ENCODE results near the gene RHOJ.
"Not testable (repeated sequence)": the region's sequence is repeated elsewhere in the genome, so short reads cannot be mapped to it uniquely, and the experiment has no call there.

The RHOJ gene

DNA sequence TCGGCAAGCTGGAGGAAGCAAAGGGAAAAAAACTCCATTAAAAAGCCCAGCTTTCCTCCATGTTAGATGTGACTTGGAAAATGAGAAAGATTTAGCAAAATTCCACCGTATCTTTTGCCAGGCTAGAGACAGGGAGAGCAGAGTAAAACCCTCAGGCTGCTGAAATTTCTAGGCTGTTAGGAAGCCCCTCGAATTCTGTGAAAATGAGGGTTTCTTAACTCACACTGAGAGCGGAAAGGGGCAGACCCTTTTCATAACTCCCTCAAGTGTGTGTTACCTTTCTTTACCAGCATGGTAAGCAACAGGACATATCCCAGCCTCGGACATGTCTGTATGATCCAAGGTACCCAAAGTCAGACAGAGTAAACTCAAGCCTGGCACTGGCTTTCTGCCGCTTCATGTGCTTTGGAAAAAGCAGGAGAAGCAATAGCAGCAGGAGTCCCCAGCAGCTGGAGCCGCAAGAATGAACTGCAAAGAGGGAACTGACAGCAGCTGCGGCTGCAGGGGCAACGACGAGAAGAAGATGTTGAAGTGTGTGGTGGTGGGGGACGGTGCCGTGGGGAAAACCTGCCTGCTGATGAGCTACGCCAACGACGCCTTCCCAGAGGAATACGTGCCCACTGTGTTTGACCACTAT is at the start of gene RHOJ:
TSS of gene RHOJ (plus strand) at position 37 of the 637 bp plus-strand sequence. CDS start at position 464, 427 bp downstream.
- DNase-seq (ENCODE audit: low read depth, low spot score), result peak; percentile 24

DNA sequence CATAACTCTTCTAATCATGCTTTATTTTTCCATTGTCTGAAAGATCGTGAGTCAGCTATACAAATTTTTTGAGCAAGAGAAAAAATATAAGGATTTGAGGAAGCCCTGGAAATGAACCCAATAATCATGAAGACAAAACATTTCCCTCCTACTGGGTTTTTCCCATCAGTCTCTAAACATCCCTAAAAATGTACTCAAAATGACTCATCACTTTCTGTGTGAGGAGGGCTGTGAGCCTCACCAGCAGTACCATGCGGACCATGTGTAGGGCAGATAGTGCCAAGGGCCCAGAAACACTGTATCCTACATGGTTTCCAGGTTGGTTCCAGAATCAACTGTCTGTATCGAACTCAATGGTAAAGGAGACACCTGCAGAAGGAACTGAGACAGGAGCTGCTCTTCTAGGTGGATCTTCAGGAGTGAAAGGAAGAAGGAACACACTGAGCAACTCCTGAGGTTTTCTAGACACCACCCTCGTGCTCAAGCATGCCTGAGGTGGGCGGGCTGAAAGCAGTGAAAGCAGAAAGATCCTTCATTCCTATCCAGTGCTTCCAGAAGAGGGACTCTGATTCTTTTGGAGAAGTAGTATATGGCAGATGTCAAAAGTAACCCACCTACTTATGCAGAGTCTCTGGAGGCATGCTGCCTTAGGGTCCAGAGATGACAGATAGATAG is 48.6 kb upstream of the RHOJ start:
- DNase-seq (ENCODE audit: low read depth, low spot score), result peak; percentile 5

DNA sequence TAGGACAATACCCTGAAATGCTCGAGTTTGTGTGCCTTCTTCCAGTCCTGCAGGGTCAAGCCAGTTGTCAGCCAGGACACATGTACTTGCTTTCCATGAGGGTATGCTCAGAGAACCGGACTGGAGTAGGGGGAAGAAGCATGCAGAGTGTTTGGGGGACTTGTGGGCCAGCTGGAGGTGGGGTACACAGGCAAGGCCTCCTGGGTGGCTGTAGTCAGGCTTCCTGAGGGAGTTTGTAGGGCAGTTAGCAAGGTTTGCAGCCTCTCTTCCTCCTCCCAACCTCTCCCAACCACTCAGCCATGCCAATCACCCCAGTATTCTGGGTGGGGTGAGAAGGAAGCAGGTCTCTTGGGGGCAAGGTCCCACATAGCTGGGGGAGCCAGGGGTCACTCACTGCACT is 47.0 kb upstream of the RHOJ start:
- no peak for DNase-seq (ENCODE audit: low read depth, low spot score)

DNA sequence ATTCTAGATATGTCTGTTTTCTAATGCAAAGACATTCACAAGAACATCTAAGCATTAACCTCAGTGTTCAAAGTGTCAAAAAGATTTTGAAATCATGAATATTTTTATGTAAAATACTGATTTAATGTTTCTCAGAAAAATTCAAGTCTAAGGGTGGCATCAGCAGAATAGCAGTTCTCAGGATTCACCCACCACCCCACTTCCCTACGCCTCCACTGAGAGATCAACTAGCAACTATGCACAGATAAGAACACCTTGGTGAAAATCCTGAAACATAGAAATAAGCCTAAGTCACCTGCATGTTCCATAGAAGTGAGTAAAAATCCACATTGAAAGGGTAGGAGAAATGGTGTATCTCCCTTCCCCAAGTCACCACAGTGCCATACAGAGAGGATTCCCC is 40.9 kb upstream of the RHOJ start:
- no peak for DNase-seq (ENCODE audit: low read depth, low spot score)

DNA sequence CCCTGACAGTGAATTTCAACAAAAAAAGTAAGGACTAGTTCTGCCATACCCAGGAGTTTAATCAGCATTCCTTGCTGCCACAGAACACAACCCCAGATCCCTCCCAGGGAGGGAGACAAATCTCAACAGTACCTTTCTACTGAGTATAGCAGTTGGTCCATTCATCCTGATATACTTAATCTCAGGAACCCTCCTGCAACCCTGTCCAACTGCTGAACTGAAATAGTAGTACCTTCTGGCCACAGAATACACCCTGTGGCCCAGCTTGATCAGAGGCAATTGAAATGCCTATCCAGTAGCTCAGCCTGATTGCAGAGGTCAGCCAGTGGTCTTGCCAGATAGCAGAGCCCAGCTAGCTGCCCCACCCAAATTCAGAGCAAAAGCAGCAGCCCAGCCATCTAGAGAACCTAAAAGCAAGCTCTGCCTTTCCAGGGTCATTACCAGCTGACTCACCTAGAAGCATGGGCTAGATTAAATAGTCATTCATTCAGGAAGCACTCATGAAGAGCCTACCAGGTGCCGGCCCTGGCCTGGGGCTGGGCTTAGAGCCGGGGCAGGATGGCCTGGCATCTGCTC is 40.0 kb upstream of the RHOJ start:
- DNase-seq (ENCODE audit: low read depth, low spot score), result no peak

DNA sequence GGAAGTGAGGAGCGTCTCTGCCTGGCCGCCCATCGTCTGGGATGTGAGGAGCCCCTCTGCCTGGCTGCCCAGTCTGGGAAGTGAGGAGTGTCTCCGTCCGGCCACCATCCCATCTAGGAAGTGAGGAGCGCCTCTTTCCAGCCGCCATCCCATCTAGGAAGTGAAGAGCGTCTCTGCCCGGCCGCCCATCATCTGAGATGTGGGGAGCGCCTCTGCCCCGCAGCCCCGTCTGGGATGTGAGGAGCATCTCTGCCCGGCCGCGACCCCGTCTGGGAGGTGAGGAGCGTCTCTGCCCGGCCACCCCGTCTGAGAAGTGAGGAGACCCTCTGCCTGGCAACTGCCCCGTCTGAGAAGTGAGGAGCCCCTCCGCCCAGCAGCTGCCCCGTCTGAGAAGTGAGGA is 39.0 kb upstream of the RHOJ start:
- DNase-seq (ENCODE audit: low read depth, low spot score), result not testable (repeated sequence)

DNA sequence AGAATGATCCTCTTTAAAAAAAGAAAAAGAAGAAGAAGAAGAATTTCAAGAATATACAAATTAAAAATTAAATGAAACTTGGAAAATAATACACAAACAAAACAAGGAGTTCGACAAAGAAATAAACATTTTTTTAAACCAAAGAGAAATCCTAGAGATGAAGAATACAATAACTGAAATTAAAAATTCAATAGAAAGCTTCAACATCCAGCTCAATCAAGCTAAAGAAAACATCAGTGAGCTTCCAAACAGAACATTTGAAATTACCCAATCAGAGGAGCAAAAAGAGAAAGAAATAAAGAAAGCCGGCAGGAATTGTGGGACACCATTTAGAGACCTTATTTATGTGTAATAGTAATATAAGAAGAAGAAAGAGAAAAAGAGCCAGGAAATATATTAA is 37.2 kb upstream of the RHOJ start:
- DNase-seq (ENCODE audit: low read depth, low spot score), result no peak

DNA sequence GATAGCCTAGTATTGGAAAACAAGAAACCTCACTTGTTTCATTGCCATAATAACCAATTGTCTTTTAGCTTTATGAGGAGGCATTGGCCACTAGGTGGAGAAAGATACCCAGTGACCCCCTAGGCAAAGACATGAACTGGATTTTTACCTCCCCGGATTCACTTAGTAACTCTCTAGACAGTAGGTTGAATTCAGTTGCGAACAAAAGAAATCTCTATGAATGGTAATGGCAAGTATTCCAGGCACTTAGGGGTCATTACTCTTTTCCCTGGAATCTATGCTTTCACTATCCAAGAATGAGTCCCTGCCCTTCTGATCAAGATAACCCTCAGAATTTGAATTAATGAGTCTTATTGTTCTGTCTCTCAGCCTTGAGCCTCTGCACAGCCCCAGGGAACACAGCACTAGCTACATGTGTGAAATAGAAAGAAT is 29.5 kb upstream of the RHOJ start:
- DNase-seq (ENCODE audit: low read depth, low spot score), result peak; percentile 12

DNA sequence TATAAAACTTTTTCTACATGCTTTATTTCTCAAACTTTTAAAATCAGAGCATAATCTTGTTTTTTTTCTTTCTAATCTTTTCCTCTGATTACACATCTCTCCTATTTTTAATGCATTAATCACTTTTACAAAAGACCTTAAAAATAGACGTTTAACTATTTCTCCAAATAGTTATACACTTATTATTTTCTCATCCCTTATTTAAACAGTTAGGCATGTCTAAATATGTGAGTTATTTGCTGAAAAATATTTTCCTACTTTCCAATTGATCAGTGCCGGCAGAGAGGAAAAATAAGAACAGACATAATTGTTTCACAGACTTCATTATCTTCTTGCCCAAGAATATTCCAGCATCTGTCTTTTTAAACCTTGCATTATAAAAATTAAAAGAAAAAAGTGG is 28.7 kb upstream of the RHOJ start:
- no peak for DNase-seq (ENCODE audit: low read depth, low spot score)

DNA sequence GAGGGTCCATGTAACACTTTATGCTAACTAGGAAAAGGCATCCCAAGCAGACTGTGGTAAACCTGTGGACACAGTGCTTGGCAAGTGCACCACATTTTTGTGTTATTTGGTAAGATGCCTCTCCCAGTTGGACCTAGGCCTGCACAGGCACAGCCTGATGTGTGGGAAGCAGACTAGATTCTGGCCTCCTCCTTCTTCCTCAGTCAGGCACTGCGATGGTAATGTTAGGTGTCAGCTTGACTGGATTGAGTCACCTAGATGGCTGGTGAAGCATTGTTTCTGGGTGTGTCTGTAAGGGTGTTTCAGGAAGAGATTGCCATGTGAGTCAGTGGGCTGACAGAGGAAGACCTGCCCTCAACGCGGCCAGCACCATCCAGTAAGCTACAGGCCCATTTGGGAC is 25.3 kb upstream of the RHOJ start:
- DNase-seq (ENCODE audit: low read depth, low spot score), result no peak

DNA sequence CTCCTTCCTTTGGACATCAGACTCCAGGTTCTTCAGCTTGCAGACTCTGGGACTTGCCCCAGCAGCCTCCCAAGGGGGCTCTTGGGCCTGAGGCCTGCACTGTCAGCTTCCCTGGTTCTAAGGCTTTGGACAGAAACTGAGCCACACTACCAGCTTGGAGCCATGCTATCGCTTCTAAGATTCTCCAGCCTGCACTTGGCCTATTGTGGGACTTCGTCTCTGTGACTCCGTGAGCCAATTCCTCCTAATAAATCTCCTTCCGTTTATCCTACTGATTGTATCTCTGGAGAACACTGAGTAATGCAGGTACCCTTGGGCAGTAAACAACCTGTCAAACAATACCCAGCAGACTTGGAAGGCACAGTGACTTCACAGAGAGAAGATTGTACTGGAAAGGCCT is 24.9 kb upstream of the RHOJ start:
- no peak for DNase-seq (ENCODE audit: low read depth, low spot score)

DNA sequence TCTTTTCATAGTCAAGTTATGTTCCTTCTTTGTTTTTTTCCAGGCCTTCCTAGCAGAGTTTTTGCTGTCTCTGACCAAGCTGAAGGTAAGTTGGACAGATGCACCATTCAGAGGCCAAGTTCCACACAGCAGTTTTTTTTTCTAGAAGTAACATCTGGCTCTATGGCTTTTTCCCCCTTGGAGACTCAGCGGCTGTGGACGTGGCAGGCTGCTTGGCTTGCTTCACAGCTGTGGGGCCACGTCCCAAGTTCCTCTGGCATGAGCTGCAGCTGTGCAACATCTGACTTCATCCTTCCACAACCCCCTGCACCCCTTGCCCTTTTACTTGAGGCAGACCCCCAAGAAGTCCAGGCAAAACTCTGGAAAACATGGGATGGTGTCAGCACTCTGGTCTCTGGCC is 24.2 kb upstream of the RHOJ start:
- no peak for DNase-seq (ENCODE audit: low read depth, low spot score)

DNA sequence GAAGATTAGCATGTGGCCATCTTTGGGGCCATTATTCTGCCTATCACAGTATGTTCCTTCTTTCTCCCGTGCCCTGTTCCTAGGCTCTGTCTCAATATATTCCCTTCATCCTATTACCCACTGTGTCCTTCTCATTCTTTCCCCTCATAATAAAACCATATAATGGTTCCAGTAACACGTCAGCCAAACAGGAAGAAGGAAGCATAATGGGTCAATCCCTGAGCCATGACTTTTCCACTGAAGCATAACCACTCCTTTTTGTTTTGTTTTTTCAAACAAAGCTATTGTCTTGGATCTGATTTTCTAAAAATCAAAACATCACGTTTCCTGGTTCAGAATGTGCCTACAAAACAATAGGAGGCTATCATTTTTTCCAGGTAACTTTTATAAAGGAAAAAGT is 21.3 kb upstream of the RHOJ start:
- no peak for DNase-seq (ENCODE audit: low read depth, low spot score)

DNA sequence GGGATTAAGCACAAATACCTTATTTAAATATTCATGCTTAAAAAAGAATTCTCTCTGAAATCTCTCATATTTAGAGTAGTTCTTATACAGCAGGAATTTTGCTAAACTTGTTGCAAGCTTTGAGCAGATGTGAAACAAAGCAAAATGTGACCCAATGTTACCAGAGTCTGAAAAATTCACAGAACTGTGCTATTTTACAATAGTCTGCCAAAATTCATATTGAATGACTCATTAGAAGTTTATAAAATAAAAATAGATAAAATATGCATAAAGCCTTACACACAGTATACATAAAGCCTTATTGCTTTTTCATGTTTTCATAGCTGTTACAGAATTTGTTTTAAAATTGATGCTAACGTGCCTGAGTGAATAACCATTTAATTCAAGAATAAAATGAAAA is 17.8 kb upstream of the RHOJ start:
- DNase-seq (ENCODE audit: low read depth, low spot score), result peak; percentile 5

DNA sequence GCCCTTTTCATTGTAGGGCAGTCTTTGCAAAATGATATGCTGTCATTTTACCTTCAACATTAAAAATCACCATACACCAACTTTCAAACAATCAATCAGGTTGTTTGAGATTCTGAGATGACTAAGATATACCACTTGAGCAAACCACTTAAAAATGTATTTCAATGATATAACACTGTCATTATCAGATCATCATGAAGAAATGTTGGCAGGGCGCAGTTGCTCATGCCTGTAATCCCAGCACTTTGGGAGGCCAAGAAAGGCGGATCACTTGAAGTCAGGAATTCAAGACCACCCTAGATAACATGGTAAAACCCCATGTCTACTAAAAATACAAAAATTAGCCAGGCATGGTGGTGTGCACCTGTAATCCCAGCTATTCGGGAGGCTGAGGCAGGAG is 13.0 kb upstream of the RHOJ start:
- DNase-seq (ENCODE audit: low read depth, low spot score), result no peak

DNA sequence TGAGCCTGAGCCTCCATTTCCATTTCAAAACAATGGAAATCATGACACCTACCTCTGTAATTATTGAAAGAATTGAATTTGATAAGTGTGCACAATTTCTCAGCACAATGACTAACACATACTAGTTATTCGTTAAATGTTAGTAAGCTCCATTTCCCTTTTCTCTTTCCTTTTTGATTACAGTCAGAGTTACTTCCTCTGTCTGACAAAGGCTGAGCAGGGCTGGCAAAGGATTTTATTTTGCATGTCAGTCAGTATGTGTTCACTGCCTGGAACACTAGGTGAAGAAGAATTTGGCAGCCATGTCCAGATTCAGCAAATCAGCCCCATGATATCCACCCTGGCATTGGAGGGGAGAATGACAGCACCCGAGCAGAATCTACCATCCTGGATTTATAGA is 12.2 kb upstream of the RHOJ start:
- no peak for DNase-seq (ENCODE audit: low read depth, low spot score)

DNA sequence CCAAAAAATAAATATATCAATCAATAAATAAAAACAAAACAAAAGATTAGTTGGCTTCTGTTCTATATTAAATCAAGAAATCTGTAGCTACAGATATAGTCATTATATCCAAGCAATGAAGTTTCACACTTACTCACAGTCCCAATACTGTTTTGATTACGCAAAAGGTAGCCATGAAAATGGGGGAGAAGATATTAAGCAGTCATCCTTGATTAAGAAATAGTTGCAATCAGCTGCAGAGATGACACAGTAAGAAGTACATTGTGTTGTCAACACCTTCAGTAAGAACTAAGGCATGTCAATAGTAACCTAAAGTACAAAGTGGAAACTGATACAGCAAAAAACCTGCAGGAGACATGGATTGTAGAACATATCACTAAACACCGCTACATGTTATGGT is 11.0 kb upstream of the RHOJ start:
- DNase-seq (ENCODE audit: low read depth, low spot score), result no peak

DNA sequence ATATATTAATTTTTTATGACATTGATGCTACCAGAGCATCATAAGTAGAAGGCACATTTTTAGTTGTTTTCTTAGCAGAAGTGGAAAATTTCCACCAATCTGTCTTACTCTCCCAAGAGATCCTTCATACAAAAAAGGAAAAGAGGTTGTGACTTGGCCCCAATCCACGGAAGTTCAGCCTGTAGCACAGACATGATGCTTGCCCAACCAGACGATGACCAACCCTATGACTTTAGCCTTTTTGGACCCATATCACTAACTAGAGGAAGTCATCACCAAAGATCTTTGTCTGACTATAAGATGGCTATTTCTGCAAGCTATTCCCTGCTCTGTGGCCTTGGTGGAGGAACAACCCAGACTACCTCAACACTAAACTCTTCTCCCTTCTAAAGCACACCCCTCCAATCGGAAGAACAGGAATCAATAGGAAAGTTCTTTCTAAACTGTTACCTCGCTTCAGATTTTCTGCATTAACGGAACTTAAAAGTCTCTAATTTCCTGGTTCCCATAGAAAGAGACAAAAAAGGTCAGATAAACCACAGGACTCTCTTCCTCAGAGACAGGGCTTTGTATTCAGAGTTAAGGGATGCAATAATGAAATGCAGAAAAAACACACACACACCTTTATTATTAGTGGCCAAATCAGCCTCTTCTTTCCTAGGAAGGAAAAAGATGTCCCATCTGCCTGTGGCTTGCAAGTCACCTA is 4.1 kb upstream of the RHOJ start:
- no peak for DNase-seq (ENCODE audit: low read depth, low spot score)

DNA sequence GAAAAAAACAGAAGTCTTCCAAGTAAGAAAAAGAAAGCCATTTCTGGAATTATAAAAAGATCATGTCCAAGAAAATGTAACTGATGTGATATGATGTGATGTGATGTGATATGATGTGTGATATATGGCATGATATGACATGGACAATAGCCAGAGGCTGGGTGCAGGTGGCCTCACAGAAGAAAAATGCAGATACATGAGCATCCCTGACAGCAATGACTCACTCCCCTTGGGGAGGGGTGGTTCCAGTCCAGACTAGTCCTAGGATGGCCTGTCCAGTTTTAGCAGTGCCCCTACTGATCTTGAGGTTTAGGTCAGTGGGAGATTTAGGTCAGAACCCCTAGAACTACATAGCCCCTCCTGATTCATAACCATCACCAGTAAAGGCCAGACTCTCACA is 3.5 kb upstream of the RHOJ start:
- DNase-seq (ENCODE audit: low read depth, low spot score), result no peak

DNA sequence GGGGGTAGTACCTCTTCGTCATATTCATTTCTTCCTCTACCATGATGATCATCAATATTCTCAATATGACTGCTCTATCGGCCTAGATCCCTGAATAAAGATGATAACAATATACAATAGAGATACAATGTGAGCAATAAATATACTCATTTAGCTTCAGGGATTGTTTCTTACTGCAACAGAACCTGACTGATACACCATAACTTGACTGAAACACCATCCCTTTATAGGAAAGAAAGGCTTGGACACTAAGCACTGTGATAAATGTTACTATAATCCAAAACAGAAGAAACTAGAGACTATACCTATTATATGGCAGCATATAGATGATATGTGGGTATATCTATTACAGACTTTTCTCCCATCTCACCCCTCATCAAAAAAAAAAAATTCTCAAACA is 1.2 kb upstream of the RHOJ start:
- no peak for DNase-seq (ENCODE audit: low read depth, low spot score)

DNA sequence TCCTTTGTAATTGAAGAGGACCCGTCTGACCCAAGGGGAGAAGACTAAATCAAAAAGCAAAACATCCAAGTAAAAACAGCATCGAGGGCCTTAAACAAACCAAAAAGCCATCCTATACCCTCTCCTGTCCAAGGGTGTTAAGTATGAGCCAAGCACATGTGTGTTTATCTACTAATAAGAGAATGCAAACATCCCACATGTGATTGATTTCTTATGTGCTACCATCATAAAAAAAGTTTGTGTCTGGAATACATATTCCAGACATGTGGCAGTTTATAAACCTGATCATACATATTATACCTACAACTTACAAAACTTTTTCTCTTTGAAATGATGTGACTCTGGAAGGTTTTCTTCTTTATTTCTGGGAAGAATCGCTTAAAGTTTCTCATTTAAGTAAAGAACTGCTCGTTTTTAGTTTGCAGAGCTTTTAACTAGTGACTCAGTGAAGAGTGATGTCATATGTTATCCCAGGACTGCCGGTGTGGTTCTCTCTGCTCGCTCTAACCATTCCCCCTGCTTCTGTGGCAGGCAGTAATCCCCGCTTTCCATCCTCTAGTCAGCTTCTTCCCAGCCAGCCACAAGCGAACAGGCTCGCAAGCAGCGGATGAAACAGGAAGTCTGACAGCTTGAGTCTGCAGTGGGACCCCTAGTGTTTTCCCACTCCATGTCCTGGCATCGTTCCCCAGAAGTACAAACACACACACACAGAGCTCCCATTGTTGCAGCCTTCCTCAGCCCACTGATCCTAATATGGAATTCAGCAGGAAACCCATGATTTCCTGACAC is 431 bp upstream of the RHOJ start:
- peak; percentile 94 for DNase-seq (ENCODE audit: low read depth, low spot score)

DNA sequence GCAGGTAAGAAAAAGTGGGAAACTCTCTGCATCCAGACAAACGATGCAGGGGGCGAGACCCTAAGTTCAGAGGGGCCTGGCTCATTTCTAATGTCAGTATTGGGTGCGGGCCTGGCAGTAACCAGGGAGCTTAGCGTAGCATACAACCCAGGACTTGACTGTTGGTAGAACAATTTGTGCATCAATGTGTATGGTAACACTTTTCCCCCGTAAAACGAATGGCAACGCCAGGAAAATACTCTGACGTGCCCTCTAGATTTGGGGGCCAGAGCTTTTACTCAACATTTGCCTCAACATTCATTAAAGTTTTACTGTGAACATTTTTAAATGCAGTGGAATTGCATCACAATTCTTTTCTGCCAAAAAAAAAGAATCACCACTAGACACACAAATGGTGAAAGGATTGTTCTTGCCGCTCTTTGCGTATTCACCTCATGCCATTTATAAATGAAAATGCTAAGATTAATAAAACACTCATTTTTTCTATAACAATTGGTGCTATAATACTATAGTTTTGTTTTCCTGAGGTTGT is 867 bp downstream of the RHOJ start:
- DNase-seq (ENCODE audit: low read depth, low spot score), result no peak

All from brain pericyte (primary cell).